ENCODE data around the gene GIPC2.
"Not testable (repeated sequence)": the region's sequence is repeated elsewhere in the genome, so short reads cannot be mapped to it uniquely, and the experiment has no call there.

The GIPC2 gene

GRCh38 chr1:78009836-78010235 is 35.9 kb upstream of the GIPC2 start:
- Histone ChIP-seq H3K27me3 (ENCODE audit: control insufficient read depth, insufficient read depth, low read length) (no peaks in the 10 kb centered on the region), H3K36me3 (ENCODE audit: control insufficient read depth, insufficient read depth, low read length) (no peaks in the 10 kb centered on the region), H3K4me3 (ENCODE audit: low read length) (no peak overlapping the region), H3K9ac (ENCODE audit: low read length) (no peak overlapping the region), H3K4me1 (ENCODE audit: control insufficient read depth, insufficient read depth, low read length) (peaks cover 6% of the 10 kb centered on the region), H3K27ac (ENCODE audit: low read depth, low read length) (no peak overlapping the region)

GRCh38 chr1:78011050-78011449 is 34.7 kb upstream of the GIPC2 start:
- H3K9ac ChIP-seq (ENCODE audit: low read length) = no peak overlapping the region
- H3K36me3 ChIP-seq (ENCODE audit: control insufficient read depth, insufficient read depth, low read length) = no peaks in the 10 kb centered on the region
- H3K4me3 ChIP-seq (ENCODE audit: low read length) = no peak overlapping the region
- H3K4me1 ChIP-seq (ENCODE audit: control insufficient read depth, insufficient read depth, low read length) = peaks cover 6% of the 10 kb centered on the region
- H3K27me3 ChIP-seq (ENCODE audit: control insufficient read depth, insufficient read depth, low read length) = no peaks in the 10 kb centered on the region
- H3K27ac ChIP-seq (ENCODE audit: low read depth, low read length) = no peak overlapping the region

GRCh38 chr1:78015148-78015547 is 30.6 kb upstream of the GIPC2 start:
- no peak overlapping the region for H3K4me3 ChIP-seq (ENCODE audit: low read length)
- no peak overlapping the region for H3K9ac ChIP-seq (ENCODE audit: low read length)
- H3K27ac ChIP-seq (ENCODE audit: low read depth, low read length) = no peak overlapping the region
- no peaks in the 10 kb centered on the region for H3K4me1 ChIP-seq (ENCODE audit: control insufficient read depth, insufficient read depth, low read length)
- no peaks in the 10 kb centered on the region for H3K27me3 ChIP-seq (ENCODE audit: control insufficient read depth, insufficient read depth, low read length)
- H3K36me3 ChIP-seq (ENCODE audit: control insufficient read depth, insufficient read depth, low read length) = peaks cover 2% of the 10 kb centered on the region

GRCh38 chr1:78019024-78019423 is 26.7 kb upstream of the GIPC2 start:
- no peaks in the 10 kb centered on the region for H3K4me1 ChIP-seq (ENCODE audit: control insufficient read depth, insufficient read depth, low read length)
- peaks cover 2% of the 10 kb centered on the region for H3K36me3 ChIP-seq (ENCODE audit: control insufficient read depth, insufficient read depth, low read length)
- H3K27me3 ChIP-seq (ENCODE audit: control insufficient read depth, insufficient read depth, low read length) = no peaks in the 10 kb centered on the region
- no peak overlapping the region for H3K9ac ChIP-seq (ENCODE audit: low read length)
- no peak overlapping the region for H3K4me3 ChIP-seq (ENCODE audit: low read length)
- no peak overlapping the region for H3K27ac ChIP-seq (ENCODE audit: low read depth, low read length)

- not testable (repeated sequence) for H3K4me1 ChIP-seq (ENCODE audit: control insufficient read depth, insufficient read depth, low read length); H3K27ac ChIP-seq (ENCODE audit: low read depth, low read length); H3K27me3 ChIP-seq (ENCODE audit: control insufficient read depth, insufficient read depth, low read length); H3K4me3 ChIP-seq (ENCODE audit: low read length); H3K36me3 ChIP-seq (ENCODE audit: control insufficient read depth, insufficient read depth, low read length); H3K9ac ChIP-seq (ENCODE audit: low read length)
Observed at GRCh38 chr1:78021134-78021533, 24.6 kb upstream of the GIPC2 start.

GRCh38 chr1:78029793-78030192 is 16.0 kb upstream of the GIPC2 start:
- H3K9ac ChIP-seq (ENCODE audit: low read length) = no peak overlapping the region
- no peaks in the 10 kb centered on the region for H3K4me1 ChIP-seq (ENCODE audit: control insufficient read depth, insufficient read depth, low read length)
- no peaks in the 10 kb centered on the region for H3K27me3 ChIP-seq (ENCODE audit: control insufficient read depth, insufficient read depth, low read length)
- H3K4me3 ChIP-seq (ENCODE audit: low read length) = no peak overlapping the region
- no peaks in the 10 kb centered on the region for H3K36me3 ChIP-seq (ENCODE audit: control insufficient read depth, insufficient read depth, low read length)
- H3K27ac ChIP-seq (ENCODE audit: low read depth, low read length) = no peak overlapping the region

GRCh38 chr1:78032996-78033796 is 12.6 kb upstream of the GIPC2 start:
- Histone ChIP-seq H3K27me3 (ENCODE audit: control insufficient read depth, insufficient read depth, low read length) (no peaks in the 10 kb centered on the region), H3K4me3 (ENCODE audit: low read length) (no peak overlapping the region), H3K9ac (ENCODE audit: low read length) (no peak overlapping the region), H3K36me3 (ENCODE audit: control insufficient read depth, insufficient read depth, low read length) (no peaks in the 10 kb centered on the region), H3K27ac (ENCODE audit: low read depth, low read length) (no peak overlapping the region), H3K4me1 (ENCODE audit: control insufficient read depth, insufficient read depth, low read length) (no peaks in the 10 kb centered on the region)

- Histone ChIP-seq H3K4me1 (ENCODE audit: control insufficient read depth, insufficient read depth, low read length) (peaks cover 2% of the 10 kb centered on the region), H3K4me3 (ENCODE audit: low read length) (no peak overlapping the region), H3K27ac (ENCODE audit: low read depth, low read length) (no peak overlapping the region), H3K27me3 (ENCODE audit: control insufficient read depth, insufficient read depth, low read length) (no peaks in the 10 kb centered on the region), H3K36me3 (ENCODE audit: control insufficient read depth, insufficient read depth, low read length) (no peaks in the 10 kb centered on the region), H3K9ac (ENCODE audit: low read length) (no peak overlapping the region)
Observed at GRCh38 chr1:78033797-78034172, 12.0 kb upstream of the GIPC2 start.

- Histone ChIP-seq H3K36me3 (ENCODE audit: control insufficient read depth, insufficient read depth, low read length) (no peaks in the 10 kb centered on the region), H3K4me3 (ENCODE audit: low read length) (no peak overlapping the region)
Observed at GRCh38 chr1:78035121-78035520, 10.6 kb upstream of the GIPC2 start.

GRCh38 chr1:78036450-78036849 is 9.3 kb upstream of the GIPC2 start:
- H3K4me3 ChIP-seq (ENCODE audit: low read length) = no peak overlapping the region
- H3K27ac ChIP-seq (ENCODE audit: low read depth, low read length) = no peak overlapping the region
- H3K36me3 ChIP-seq (ENCODE audit: control insufficient read depth, insufficient read depth, low read length) = no peaks in the 10 kb centered on the region
- H3K27me3 ChIP-seq (ENCODE audit: control insufficient read depth, insufficient read depth, low read length) = no peaks in the 10 kb centered on the region
- peaks cover 2% of the 10 kb centered on the region for H3K4me1 ChIP-seq (ENCODE audit: control insufficient read depth, insufficient read depth, low read length)
- no peak overlapping the region for H3K9ac ChIP-seq (ENCODE audit: low read length)

More at GRCh38 chr1:78035121-78035520, 10.6 kb upstream of the GIPC2 start:
- no peaks in the 10 kb centered on the region for H3K27me3 ChIP-seq (ENCODE audit: control insufficient read depth, insufficient read depth, low read length)
- H3K9ac ChIP-seq (ENCODE audit: low read length) = no peak overlapping the region
- no peak overlapping the region for H3K27ac ChIP-seq (ENCODE audit: low read depth, low read length)
- H3K4me1 ChIP-seq (ENCODE audit: control insufficient read depth, insufficient read depth, low read length) = peaks cover 2% of the 10 kb centered on the region

- H3K27me3 ChIP-seq (ENCODE audit: control insufficient read depth, insufficient read depth, low read length) = no peaks in the 10 kb centered on the region
- peaks cover 2% of the 10 kb centered on the region for H3K4me1 ChIP-seq (ENCODE audit: control insufficient read depth, insufficient read depth, low read length)
- no peaks in the 10 kb centered on the region for H3K36me3 ChIP-seq (ENCODE audit: control insufficient read depth, insufficient read depth, low read length)
- no peak overlapping the region for H3K4me3 ChIP-seq (ENCODE audit: low read length)
- H3K27ac ChIP-seq (ENCODE audit: low read depth, low read length) = peak overlapping the region; percentile 4
- no peak overlapping the region for H3K9ac ChIP-seq (ENCODE audit: low read length)
Observed at GRCh38 chr1:78038071-78038470, 7.7 kb upstream of the GIPC2 start.

- Histone ChIP-seq H3K27me3 (ENCODE audit: control insufficient read depth, insufficient read depth, low read length) (no peaks in the 10 kb centered on the region), H3K36me3 (ENCODE audit: control insufficient read depth, insufficient read depth, low read length) (no peaks in the 10 kb centered on the region), H3K27ac (ENCODE audit: low read depth, low read length) (peak overlapping the region; percentile 4), H3K4me1 (ENCODE audit: control insufficient read depth, insufficient read depth, low read length) (peaks cover 2% of the 10 kb centered on the region), H3K9ac (ENCODE audit: low read length) (no peak overlapping the region), H3K4me3 (ENCODE audit: low read length) (no peak overlapping the region)
Observed at GRCh38 chr1:78038491-78038939, 7.3 kb upstream of the GIPC2 start.

- H3K27ac ChIP-seq (ENCODE audit: low read depth, low read length) = no peak overlapping the region
- H3K27me3 ChIP-seq (ENCODE audit: control insufficient read depth, insufficient read depth, low read length) = no peaks in the 10 kb centered on the region
- no peak overlapping the region for H3K9ac ChIP-seq (ENCODE audit: low read length)
- no peaks in the 10 kb centered on the region for H3K36me3 ChIP-seq (ENCODE audit: control insufficient read depth, insufficient read depth, low read length)
- no peak overlapping the region for H3K4me3 ChIP-seq (ENCODE audit: low read length)
- H3K4me1 ChIP-seq (ENCODE audit: control insufficient read depth, insufficient read depth, low read length) = peaks cover 2% of the 10 kb centered on the region
Observed at GRCh38 chr1:78040484-78041089, 5.2 kb upstream of the GIPC2 start.

All from rectal smooth muscle tissue (tissue), 1 donor.